HL-60 (cell line): Measurements from ENCODE around the gene TPP2.

ENCODE experiments used
- DNase-seq, 2 experiments: peaks; one replicate each; pipeline ENCODE4 v3.0.0-alpha.2; 2010 to 2020; ENCODE audit warnings: low read depth in 1 of 2, low spot score in 1 of 2
- H3K27ac ChIP-seq: fragments of 250-450 bp; sonication (Bioruptor Pico); replicated peaks from 2 replicates; pipeline ENCODE4 v1.5.1; 2020; ENCODE audit warnings: mild to moderate bottlenecking, moderate library complexity
- H3K27me3 ChIP-seq: fragments of 250-450 bp; sonication (Bioruptor Pico); 2 replicates; pipeline ENCODE4 v1.5.1; 2021; ENCODE audit warnings: mild to moderate bottlenecking, moderate library complexity; ENCODE audit not compliant: insufficient read depth, poor library complexity, severe bottlenecking
- H3K4me3 ChIP-seq: replicated peaks from 2 replicates; pipeline ENCODE4 v1.5.1; 2011; ENCODE audit warnings: mild to moderate bottlenecking, control low read depth, low read length; ENCODE audit not compliant: insufficient read depth
- CTCF ChIP-seq: IDR thresholded peaks from one replicate; pipeline ENCODE4 v1.5.1; 2011; ENCODE audit warnings: low read length, control low read depth, inconsistent platforms; ENCODE audit not compliant: insufficient read depth
- GABPA ChIP-seq: IDR thresholded peaks from 2 replicates; pipeline ENCODE4 v1.6.1; 2012; ENCODE audit warnings: low read depth
- POLR2AphosphoS5 ChIP-seq: IDR thresholded peaks from 2 replicates; pipeline ENCODE4 v1.6.1; 2012; ENCODE audit warnings: low read depth
- SPI1 ChIP-seq: IDR thresholded peaks from 2 replicates; pipeline ENCODE4 v1.6.1; 2012; ENCODE audit warnings: low read depth, mild to moderate bottlenecking, borderline replicate concordance
- TF ChIP-seq, protein P1 (sequence below): IDR thresholded peaks from 2 replicates; pipeline ENCODE4 v1.6.1; 2012; ENCODE audit warnings: low read depth; ENCODE audit not compliant: insufficient replicate concordance

TPP2 gene

GRCh38 chr13:102710261-102710679, 113.5 kb downstream of the TPP2 start:
- peaks cover 2% of the 10 kb centered on the region for H3K27me3 ChIP-seq
- no peak overlapping the region for H3K4me3 ChIP-seq
- no peak overlapping the region for H3K27ac ChIP-seq
- DNase-seq = no peak
- no peak for TF ChIP-seq SPI1
- TF ChIP-seq GABPA = no peak
- TF ChIP-seq, protein P1, sequence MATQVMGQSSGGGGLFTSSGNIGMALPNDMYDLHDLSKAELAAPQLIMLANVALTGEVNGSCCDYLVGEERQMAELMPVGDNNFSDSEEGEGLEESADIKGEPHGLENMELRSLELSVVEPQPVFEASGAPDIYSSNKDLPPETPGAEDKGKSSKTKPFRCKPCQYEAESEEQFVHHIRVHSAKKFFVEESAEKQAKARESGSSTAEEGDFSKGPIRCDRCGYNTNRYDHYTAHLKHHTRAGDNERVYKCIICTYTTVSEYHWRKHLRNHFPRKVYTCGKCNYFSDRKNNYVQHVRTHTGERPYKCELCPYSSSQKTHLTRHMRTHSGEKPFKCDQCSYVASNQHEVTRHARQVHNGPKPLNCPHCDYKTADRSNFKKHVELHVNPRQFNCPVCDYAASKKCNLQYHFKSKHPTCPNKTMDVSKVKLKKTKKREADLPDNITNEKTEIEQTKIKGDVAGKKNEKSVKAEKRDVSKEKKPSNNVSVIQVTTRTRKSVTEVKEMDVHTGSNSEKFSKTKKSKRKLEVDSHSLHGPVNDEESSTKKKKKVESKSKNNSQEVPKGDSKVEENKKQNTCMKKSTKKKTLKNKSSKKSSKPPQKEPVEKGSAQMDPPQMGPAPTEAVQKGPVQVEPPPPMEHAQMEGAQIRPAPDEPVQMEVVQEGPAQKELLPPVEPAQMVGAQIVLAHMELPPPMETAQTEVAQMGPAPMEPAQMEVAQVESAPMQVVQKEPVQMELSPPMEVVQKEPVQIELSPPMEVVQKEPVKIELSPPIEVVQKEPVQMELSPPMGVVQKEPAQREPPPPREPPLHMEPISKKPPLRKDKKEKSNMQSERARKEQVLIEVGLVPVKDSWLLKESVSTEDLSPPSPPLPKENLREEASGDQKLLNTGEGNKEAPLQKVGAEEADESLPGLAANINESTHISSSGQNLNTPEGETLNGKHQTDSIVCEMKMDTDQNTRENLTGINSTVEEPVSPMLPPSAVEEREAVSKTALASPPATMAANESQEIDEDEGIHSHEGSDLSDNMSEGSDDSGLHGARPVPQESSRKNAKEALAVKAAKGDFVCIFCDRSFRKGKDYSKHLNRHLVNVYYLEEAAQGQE = no peak
- no peak for TF ChIP-seq CTCF
- TF ChIP-seq POLR2AphosphoS5 = no peak

DNA sequence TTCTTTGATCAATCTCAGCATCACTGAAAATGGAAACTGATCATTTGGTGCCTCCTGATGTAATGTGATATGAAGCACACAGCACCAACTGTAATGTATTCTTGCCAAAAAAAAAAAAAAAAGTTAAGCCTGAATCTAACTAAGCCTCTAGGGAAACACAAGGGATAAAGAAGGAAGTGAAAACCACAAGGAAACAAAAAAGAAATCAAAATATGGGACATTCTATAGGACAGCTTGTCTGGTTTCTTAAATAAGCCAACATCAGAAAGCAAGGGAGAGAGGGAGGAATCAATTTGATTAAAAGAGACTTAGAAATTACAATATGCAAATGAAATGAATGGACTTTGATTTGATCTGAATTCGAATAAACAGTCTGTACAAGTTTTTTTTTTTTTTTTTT, 118.7 kb downstream of the TPP2 start:
- Histone ChIP-seq H3K27me3 (no peaks in the 10 kb centered on the region), H3K4me3 (no peak overlapping the region), H3K27ac (no peak overlapping the region)
- DNase-seq = no peak
- no peak for TF ChIP-seq POLR2AphosphoS5
- TF ChIP-seq SPI1 = no peak
- TF ChIP-seq GABPA = no peak
- TF ChIP-seq, protein P1 = no peak
- TF ChIP-seq CTCF = no peak

DNA sequence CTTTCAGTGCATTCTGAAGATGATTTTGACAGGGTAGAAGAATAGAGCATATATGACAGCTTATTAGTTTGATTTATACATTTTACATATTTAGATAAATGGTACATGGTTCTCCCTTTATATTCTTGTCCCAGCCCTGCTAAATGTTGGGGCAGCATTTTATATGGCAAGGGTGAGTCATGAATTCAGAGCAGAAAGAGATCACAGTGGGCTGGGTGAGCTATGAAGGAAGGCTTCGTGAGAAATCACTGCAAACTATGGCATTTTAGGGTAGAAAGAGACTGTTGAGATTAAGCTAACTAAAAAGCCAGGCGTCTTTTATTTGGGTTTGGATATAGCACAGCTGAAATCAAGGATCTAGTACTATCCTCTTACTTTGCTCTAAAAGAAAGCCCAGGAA, 122.0 kb downstream of the TPP2 start:
- Histone ChIP-seq H3K27ac (no peak overlapping the region), H3K27me3 (peaks cover 4% of the 10 kb centered on the region), H3K4me3 (no peak overlapping the region)
- DNase-seq = no peak
- TF ChIP-seq, protein P1 = no peak
- TF ChIP-seq SPI1 (no peak), POLR2AphosphoS5 (no peak), CTCF (no peak), GABPA (no peak)
